ENCODE results near the gene SF3A2.

DNA sequence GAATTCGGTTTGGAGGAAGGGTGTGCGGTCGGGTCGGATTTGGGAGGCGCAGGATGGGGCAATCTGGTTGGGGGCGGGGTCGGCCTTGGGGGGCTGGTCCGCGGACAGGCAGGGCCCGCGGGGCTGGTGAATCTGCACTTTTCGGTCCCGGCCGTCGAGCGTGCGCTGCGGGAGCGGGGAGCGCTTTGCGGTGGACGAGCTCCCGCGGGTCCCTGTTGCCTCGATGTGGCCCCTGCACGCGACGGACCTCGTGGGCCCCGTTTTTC is 33.5 kb downstream of the SF3A2 start:
- no peak for TF ChIP-seq EP300 (IDR thresholded peaks at IDR 0.05)
- TF ChIP-seq, protein P1, sequence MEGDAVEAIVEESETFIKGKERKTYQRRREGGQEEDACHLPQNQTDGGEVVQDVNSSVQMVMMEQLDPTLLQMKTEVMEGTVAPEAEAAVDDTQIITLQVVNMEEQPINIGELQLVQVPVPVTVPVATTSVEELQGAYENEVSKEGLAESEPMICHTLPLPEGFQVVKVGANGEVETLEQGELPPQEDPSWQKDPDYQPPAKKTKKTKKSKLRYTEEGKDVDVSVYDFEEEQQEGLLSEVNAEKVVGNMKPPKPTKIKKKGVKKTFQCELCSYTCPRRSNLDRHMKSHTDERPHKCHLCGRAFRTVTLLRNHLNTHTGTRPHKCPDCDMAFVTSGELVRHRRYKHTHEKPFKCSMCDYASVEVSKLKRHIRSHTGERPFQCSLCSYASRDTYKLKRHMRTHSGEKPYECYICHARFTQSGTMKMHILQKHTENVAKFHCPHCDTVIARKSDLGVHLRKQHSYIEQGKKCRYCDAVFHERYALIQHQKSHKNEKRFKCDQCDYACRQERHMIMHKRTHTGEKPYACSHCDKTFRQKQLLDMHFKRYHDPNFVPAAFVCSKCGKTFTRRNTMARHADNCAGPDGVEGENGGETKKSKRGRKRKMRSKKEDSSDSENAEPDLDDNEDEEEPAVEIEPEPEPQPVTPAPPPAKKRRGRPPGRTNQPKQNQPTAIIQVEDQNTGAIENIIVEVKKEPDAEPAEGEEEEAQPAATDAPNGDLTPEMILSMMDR (IDR thresholded peaks at IDR 0.05): no peak
- TF ChIP-seq POLR2A (IDR thresholded peaks at IDR 0.05): no peak
